ENCODE data around the gene SUCNR1. TPM values are rescaled to one million over a fixed set of nuclear protein-coding genes. Genes with fewer than 3 reads are reported as not detected.
"Not testable (repeated sequence)": the region's sequence is repeated elsewhere in the genome, so short reads cannot be mapped to it uniquely, and the experiment has no call there.

The SUCNR1 gene
- total RNA-seq, 4 donors from 2014 or later: 0.14 to 0.48 TPM; not detected in 2

- TF ChIP-seq POLR2AphosphoS5 (IDR thresholded peaks at IDR 0.05) (no peak), EP300 (IDR thresholded peaks at IDR 0.05; ENCODE audit: low read depth) (no peak), POLR2A (IDR thresholded peaks at IDR 0.05) (no peak)
- TF ChIP-seq, protein P1, sequence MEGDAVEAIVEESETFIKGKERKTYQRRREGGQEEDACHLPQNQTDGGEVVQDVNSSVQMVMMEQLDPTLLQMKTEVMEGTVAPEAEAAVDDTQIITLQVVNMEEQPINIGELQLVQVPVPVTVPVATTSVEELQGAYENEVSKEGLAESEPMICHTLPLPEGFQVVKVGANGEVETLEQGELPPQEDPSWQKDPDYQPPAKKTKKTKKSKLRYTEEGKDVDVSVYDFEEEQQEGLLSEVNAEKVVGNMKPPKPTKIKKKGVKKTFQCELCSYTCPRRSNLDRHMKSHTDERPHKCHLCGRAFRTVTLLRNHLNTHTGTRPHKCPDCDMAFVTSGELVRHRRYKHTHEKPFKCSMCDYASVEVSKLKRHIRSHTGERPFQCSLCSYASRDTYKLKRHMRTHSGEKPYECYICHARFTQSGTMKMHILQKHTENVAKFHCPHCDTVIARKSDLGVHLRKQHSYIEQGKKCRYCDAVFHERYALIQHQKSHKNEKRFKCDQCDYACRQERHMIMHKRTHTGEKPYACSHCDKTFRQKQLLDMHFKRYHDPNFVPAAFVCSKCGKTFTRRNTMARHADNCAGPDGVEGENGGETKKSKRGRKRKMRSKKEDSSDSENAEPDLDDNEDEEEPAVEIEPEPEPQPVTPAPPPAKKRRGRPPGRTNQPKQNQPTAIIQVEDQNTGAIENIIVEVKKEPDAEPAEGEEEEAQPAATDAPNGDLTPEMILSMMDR (IDR thresholded peaks at IDR 0.05): no peak
- H3K27me3 ChIP-seq: no peaks in the 10 kb centered on the region
- H3K4me3 ChIP-seq: no peak overlapping the region
- in situ Hi-C loops (cut with MboI; ENCODE audit: low pct_ligation_motif_present in 1 of 4, low pct_unique_long_range_greater_than_20kb in 1 of 4, low sequenced_read_pairs in 3 of 4): no loop called here
- WGBS, 2 donors (ENCODE audit: low coverage in 1 of 2): 66 to 71% methylated on average over 4 of the region's 4 CpGs
- peaks cover 0 to 9% (median 0%) of the 10 kb centered on the region in 4 donors for H3K4me1 ChIP-seq
- no peaks in the 10 kb centered on the region for H3K36me3 ChIP-seq
- intact Hi-C loops (cut with DNase I; ENCODE audit: low total_unique reads): no loop called here
- no peaks in the 10 kb centered on the region for H3K9me3 ChIP-seq
- DNase-seq: no peak
- H3K27ac ChIP-seq: no peak overlapping the region
Observed at GRCh38 chr3:151866711-151867410, 6.6 kb upstream of the SUCNR1 start.

GRCh38 chr3:151867666-151868065 is 5.8 kb upstream of the SUCNR1 start:
- no peak for DNase-seq
- H3K36me3 ChIP-seq: no peaks in the 10 kb centered on the region
- in situ Hi-C loops (cut with MboI; ENCODE audit: low pct_ligation_motif_present in 1 of 4, low pct_unique_long_range_greater_than_20kb in 1 of 4, low sequenced_read_pairs in 3 of 4): no loop called here
- TF ChIP-seq EP300 (IDR thresholded peaks at IDR 0.05; ENCODE audit: low read depth) (no peak), POLR2A (IDR thresholded peaks at IDR 0.05) (no peak), POLR2AphosphoS5 (IDR thresholded peaks at IDR 0.05) (no peak)
- TF ChIP-seq, protein P1 (IDR thresholded peaks at IDR 0.05): no peak
- WGBS, 2 donors (ENCODE audit: low coverage in 1 of 2): 88 to 96% methylated on average over 1 of the region's 1 CpG
- peaks cover 0 to 9% (median 0%) of the 10 kb centered on the region in 4 donors for H3K4me1 ChIP-seq
- H3K27ac ChIP-seq: no peak overlapping the region
- no peaks in the 10 kb centered on the region for H3K27me3 ChIP-seq
- no peak overlapping the region for H3K4me3 ChIP-seq
- intact Hi-C loops (cut with DNase I; ENCODE audit: low total_unique reads): no loop called here
- no peaks in the 10 kb centered on the region for H3K9me3 ChIP-seq

- TF ChIP-seq EP300 (IDR thresholded peaks at IDR 0.05; ENCODE audit: low read depth) (no peak), POLR2AphosphoS5 (IDR thresholded peaks at IDR 0.05) (no peak), POLR2A (IDR thresholded peaks at IDR 0.05) (no peak)
- TF ChIP-seq, protein P1 (IDR thresholded peaks at IDR 0.05): no peak
- no peaks in the 10 kb centered on the region for H3K36me3 ChIP-seq
- in situ Hi-C loops (cut with MboI; ENCODE audit: low pct_ligation_motif_present in 1 of 4, low pct_unique_long_range_greater_than_20kb in 1 of 4, low sequenced_read_pairs in 3 of 4) (no loop called here), intact Hi-C loops (cut with DNase I; ENCODE audit: low total_unique reads) (no loop called here)
- peaks cover 0 to 9% (median 0%) of the 10 kb centered on the region in 4 donors for H3K4me1 ChIP-seq
- H3K4me3 ChIP-seq: no peak overlapping the region
- no peak overlapping the region for H3K27ac ChIP-seq
- no peaks in the 10 kb centered on the region for H3K9me3 ChIP-seq
- no peak for DNase-seq
- 44 to 51% methylated on average over 3 of the region's 3 CpGs for WGBS, 2 donors (ENCODE audit: low coverage in 1 of 2)
- H3K27me3 ChIP-seq: no peaks in the 10 kb centered on the region
Observed at GRCh38 chr3:151869181-151869580, 4.3 kb upstream of the SUCNR1 start.

- 53 to 65% methylated on average over 7 to 8 of the region's 8 CpGs for WGBS, 2 donors (ENCODE audit: low coverage in 1 of 2)
- in situ Hi-C loops (cut with MboI; ENCODE audit: low pct_ligation_motif_present in 1 of 4, low pct_unique_long_range_greater_than_20kb in 1 of 4, low sequenced_read_pairs in 3 of 4) (no loop called here), intact Hi-C loops (cut with DNase I; ENCODE audit: low total_unique reads) (no loop called here)
- H3K36me3 ChIP-seq: no peaks in the 10 kb centered on the region
- peak overlapping the region; percentile 30 to 40 (median 34) for H3K27ac ChIP-seq
- no peaks in the 10 kb centered on the region for H3K27me3 ChIP-seq
- H3K9me3 ChIP-seq: no peaks in the 10 kb centered on the region
- TF ChIP-seq, protein P1 (IDR thresholded peaks at IDR 0.05): no peak
- no peak for TF ChIP-seq POLR2AphosphoS5 (IDR thresholded peaks at IDR 0.05)
- TF ChIP-seq EP300 (IDR thresholded peaks at IDR 0.05; ENCODE audit: low read depth): no peak
- TF ChIP-seq POLR2A (IDR thresholded peaks at IDR 0.05): no peak
- H3K4me1 ChIP-seq: peaks cover 0 to 23% (median 0%) of the 10 kb centered on the region in 4 donors
- DNase-seq: no peak
- H3K4me3 ChIP-seq: no peak overlapping the region
Observed at GRCh38 chr3:151871639-151872468, 1.6 kb upstream of the SUCNR1 start.

GRCh38 chr3:151874079-151874478 is 636 bp downstream of the SUCNR1 start:
- in situ Hi-C loops (cut with MboI; ENCODE audit: low pct_ligation_motif_present in 1 of 4, low pct_unique_long_range_greater_than_20kb in 1 of 4, low sequenced_read_pairs in 3 of 4); H3K4me3 ChIP-seq; DNase-seq; intact Hi-C loops (cut with DNase I; ENCODE audit: low total_unique reads); H3K27ac ChIP-seq; H3K9me3 ChIP-seq; H3K27me3 ChIP-seq; H3K36me3 ChIP-seq: not testable (repeated sequence)
- peaks cover 0 to 24% (median 0%) of the 10 kb centered on the region in 4 donors for H3K4me1 ChIP-seq
- WGBS, 2 donors (ENCODE audit: low coverage in 1 of 2): 76 to 96% methylated on average over 4 to 5 of the region's 5 CpGs
